DMS 273 treated with DMSO at 0.1 percent for 48 hours (cell line): ENCODE results near the gene TPRG1.

ENCODE experiments used
- DNase-seq: peaks from one replicate; lab custom pipeline; 2025; lab: John Stamatoyannopoulos, UW

Gene TPRG1

GRCh38 chr3:189278221-189278620, 106.5 kb downstream of the TPRG1 start:
- no peak for DNase-seq

DNA sequence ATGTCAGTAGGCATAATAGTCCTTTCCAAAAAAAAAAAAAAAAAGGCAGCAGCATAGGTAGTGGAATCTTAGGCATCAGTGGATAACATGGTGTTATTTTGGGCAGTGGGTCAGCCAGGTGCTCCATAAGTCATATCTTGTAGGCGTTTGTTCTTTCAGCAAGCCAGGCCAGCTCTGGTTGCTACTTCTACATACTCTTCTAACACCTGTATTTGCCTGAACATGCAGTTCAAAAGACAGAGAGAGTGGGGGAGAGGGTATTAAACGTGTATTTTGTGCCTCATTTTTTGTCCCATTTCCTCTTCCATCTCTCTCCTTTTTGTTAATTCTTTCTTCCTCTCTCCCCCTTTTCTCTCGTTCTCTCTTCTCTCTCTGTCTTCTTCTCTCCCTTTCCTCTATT, 110.4 kb downstream of the TPRG1 start:
- DNase-seq, result no peak

GRCh38 chr3:189282741-189283140, 111.0 kb downstream of the TPRG1 start:
- DNase-seq, result no peak

GRCh38 chr3:189286188-189286587, 114.4 kb downstream of the TPRG1 start:
- DNase-seq, result no peak

GRCh38 chr3:189286916-189287315, 115.1 kb downstream of the TPRG1 start:
- DNase-seq, result no peak

DNA sequence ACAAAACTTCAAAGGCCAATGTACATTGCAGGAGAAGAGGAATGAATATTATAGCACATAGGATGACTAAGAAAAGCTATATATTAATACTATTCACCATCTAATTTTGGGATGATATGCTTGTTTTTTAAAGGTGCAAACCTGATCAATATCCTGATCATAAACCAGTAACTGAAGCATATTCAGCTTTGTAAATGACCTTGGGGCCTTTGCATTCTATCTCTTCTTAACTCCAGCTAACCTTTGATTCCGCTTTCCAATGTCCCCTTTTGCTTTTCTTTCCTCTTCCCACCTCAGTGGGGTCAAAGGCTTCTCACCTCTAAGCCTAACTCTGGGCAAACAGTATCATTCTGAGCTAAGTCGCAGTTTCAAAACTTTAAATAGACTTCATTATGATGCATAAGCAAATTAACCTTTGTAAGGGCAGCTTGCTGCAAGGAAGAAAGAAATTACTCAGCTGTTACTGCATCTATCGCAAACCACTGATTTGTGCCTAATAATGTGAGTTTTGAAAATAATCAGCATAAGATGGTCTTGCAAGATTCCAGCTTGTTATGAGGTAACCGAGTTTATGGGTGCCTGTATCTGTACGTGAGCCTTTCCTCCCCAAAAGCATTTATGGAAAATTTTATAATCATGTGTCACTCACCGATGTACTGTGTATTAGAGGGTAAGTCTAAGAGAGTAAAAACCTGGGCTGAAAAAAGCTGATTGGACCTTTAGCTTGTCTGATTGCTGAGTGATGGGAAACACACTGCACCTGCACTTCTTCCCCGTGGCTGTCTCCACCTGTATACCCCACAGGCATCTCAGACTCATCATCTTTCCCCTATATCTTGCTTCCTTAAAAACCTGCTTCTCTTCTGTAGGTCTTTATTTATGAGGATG, 116.8 kb downstream of the TPRG1 start:
- no peak for DNase-seq

DNA sequence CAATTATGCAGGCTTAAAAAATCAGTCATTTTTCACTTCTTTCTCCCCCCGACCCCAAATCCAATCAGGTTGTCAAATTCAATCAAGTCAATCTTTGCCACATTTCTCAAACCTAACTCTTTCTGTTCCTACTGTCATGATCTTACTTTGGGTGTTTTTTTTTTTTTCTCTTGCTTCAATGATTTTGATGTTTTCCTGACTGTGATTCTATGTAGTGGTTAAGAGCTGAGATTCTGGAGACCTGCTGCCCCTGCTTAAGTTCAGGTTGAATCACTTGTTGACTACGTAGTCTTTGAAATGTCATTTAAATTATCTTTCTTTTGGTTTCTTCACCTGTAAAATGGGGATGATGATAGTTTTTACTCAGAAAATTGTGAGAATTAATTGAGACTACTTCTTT, 117.5 kb downstream of the TPRG1 start:
- DNase-seq, result no peak

- DNase-seq, result peak; percentile 9
These were observed 121.1 kb downstream of the TPRG1 start for GRCh38 chr3:189292667-189293484.

DNA sequence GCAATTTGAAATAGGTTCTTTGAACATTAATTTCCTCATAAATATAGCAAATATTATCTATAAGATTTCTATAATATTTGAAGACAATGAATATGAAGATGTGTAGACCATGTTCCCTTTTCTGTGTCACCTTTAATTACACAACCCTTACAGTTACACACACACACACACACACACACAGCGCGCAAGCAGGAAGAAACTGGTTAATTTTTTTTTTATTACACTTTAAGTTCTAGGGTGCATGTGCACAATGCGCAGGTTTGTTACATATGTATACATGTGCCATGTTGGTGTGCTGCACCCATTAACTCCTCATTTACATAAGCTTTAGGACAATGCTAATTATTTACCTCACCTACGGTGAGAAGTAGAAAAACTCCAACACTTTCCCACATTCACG, 122.9 kb downstream of the TPRG1 start:
- no peak for DNase-seq

DNA sequence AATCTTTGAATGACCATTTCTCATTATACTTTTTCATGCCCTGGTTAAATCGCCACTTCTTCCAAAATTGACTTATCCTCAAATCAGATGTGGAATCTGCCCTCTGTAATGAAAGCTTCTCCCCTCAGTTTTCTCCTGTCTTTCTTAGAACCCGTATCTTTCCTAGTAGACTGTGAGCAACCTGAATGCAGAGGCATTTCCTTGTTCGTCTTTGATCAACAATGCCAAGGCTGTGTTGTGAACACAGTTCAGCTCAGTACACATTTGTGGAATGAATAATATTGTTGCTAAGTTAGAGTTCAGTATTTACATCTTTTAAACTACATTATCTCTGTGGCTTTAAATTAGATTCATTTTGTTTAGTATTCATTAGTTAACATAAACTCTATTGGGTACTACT, 123.3 kb downstream of the TPRG1 start:
- DNase-seq, result no peak

- no peak for DNase-seq
These were observed 126.2 kb downstream of the TPRG1 start for GRCh38 chr3:189297932-189298331.

DNA sequence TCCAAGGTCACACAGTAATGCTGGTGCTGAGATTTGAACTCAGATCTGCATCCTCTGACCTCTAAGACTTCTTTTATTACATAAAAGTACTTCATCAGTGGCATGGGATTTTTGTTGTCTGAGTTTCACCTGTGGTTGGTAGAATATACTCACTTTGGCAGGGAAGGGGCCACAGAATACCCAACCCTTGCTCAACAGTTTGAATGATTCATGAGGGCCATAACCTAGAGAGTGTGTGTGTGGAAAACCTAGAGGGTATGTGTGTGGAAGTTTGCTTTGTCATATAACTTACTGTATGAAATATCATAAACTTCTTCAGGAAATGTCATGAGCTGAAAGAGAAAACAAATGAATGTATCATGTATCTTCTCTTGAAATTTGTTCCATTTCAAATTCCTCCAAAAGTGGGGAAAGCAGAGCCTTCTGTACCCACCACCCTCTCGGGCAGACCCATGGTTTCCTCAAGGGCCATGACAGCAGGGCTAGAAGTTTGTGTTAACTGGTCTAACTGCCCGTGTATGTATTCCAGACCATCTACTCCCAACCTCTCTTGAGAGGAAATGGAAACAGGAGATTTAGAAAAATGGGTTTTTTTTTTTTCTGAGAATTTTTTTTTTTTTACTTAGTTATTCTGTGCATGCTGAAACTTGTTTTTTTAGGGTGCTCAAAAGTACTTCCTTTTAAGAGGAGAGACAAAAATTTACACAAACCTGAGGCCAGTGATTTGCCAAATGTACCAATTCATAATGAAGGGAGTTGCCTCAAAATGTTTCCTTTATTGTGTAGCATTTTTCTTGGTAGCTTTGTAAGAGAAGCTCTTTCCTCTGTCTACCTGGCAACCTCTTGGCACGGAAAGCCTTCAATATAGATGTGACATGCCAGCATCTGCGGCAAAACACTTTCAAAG, 127.0 kb downstream of the TPRG1 start:
- DNase-seq, result no peak

DNA sequence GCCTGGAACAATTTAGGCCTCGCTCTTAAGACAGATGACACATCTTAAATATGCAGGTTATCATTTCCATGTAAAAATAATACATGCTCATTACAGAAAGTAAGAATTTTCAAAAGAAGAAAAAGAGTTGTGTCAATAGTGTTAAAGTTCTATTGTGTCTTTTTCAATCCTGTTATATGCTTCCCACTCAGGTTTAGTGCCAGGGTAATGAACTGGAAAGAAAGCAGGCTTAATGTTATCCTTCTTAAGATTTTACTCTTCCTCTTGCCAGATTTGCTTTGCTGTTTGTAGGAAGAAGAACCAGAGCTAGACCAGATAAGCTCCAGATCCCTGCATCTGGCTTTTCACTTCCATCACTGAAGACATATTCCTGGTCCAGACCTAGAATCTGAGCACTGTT, 128.6 kb downstream of the TPRG1 start:
- no peak for DNase-seq

GRCh38 chr3:189301479-189301878, 129.7 kb downstream of the TPRG1 start:
- DNase-seq, result no peak

- DNase-seq, result no peak
These were observed 131.8 kb downstream of the TPRG1 start for GRCh38 chr3:189303584-189303983.

- no peak for DNase-seq
These were observed 132.9 kb downstream of the TPRG1 start for GRCh38 chr3:189304465-189305351.

GRCh38 chr3:189305412-189305811, 133.6 kb downstream of the TPRG1 start:
- DNase-seq, result no peak

GRCh38 chr3:189307963-189308362, 136.2 kb downstream of the TPRG1 start:
- DNase-seq, result no peak

- DNase-seq, result no peak
These were observed 136.8 kb downstream of the TPRG1 start for GRCh38 chr3:189308608-189309007.

- no peak for DNase-seq
These were observed 137.7 kb downstream of the TPRG1 start for GRCh38 chr3:189309400-189309975.

- DNase-seq, result no peak
These were observed 139.8 kb downstream of the TPRG1 start for GRCh38 chr3:189311521-189311920.
